Loucy (cell line): ENCODE results near the gene GTF3C1.

Experiments
- H2AFZ ChIP-seq: fragments of 200-600 bp; sonication (generic); 2 replicates; pipeline ENCODE4 v1.6.0; 2016; ENCODE audit warnings: antibody characterized with exemption, mild to moderate bottlenecking, low read length, moderate library complexity
- H3F3A ChIP-seq: fragments of 200-600 bp; 2 replicates; pipeline ENCODE4 v1.6.0; 2016; ENCODE audit warnings: antibody characterized with exemption, low read depth, mild to moderate bottlenecking
- H3K27me3 ChIP-seq: fragments of 200-600 bp; sonication (generic); 2 replicates; pipeline ENCODE4 v1.6.1; 2014; ENCODE audit warnings: low read length, mild to moderate bottlenecking; ENCODE audit not compliant: insufficient read depth, poor library complexity, severe bottlenecking
- H3K36me3 ChIP-seq: fragments of 200-600 bp; sonication (generic); 2 replicates; pipeline ENCODE4 v1.6.1; 2016; ENCODE audit warnings: low read length; ENCODE audit not compliant: insufficient read depth
- H3K4me1 ChIP-seq: fragments of 200-600 bp; sonication (generic); 2 replicates; pipeline ENCODE4 v1.5.1; 2014; ENCODE audit warnings: low read length, mild to moderate bottlenecking; ENCODE audit not compliant: insufficient read depth, poor library complexity, severe bottlenecking
- H3K4me2 ChIP-seq: fragments of 200-600 bp; sonication (generic); 2 replicates; pipeline ENCODE4 v1.6.0; 2014; ENCODE audit warnings: antibody characterized with exemption, low read length, low read depth, mild to moderate bottlenecking; ENCODE audit not compliant: poor library complexity, severe bottlenecking
- H3K4me3 ChIP-seq: fragments of 200-600 bp; sonication (generic); 2 replicates; pipeline ENCODE4 v1.5.1; 2014; ENCODE audit warnings: low read length, mild to moderate bottlenecking, mixed read lengths; ENCODE audit not compliant: poor library complexity, severe bottlenecking
- H3K79me2 ChIP-seq: fragments of 200-600 bp; sonication (generic); 2 replicates; pipeline ENCODE4 v1.6.1; 2014; ENCODE audit warnings: low read length; ENCODE audit not compliant: insufficient read depth
- H3K9ac ChIP-seq: fragments of 200-600 bp; sonication (generic); 2 replicates; pipeline ENCODE4 v1.6.0; 2014; ENCODE audit warnings: mild to moderate bottlenecking, low read depth, low read length, moderate library complexity; ENCODE audit not compliant: poor library complexity, severe bottlenecking
- H3K9me2 ChIP-seq: fragments of 200-600 bp; sonication (generic); replicated peaks from 2 replicates; pipeline ENCODE4 v1.6.1; 2016; ENCODE audit warnings: low read depth, low read length, mixed read lengths
- H3K9me3 ChIP-seq: fragments of 200-600 bp; sonication (generic); 2 replicates; pipeline ENCODE4 v1.6.1; 2014; ENCODE audit warnings: mild to moderate bottlenecking, antibody characterized with exemption, low read length, low read depth; ENCODE audit not compliant: insufficient read depth
- H4K20me1 ChIP-seq: fragments of 200-600 bp; sonication (generic); 2 replicates; pipeline ENCODE4 v1.6.0; 2014; ENCODE audit warnings: antibody characterized with exemption, low read length, mild to moderate bottlenecking; ENCODE audit not compliant: insufficient read depth, poor library complexity, severe bottlenecking
- EZH2phosphoT487 ChIP-seq: fragments of 200-600 bp; IDR thresholded peaks from 2 replicates; pipeline ENCODE4 v1.6.1; 2018; ENCODE audit warnings: antibody characterized with exemption, mild to moderate bottlenecking, moderate library complexity, borderline replicate concordance
- TF ChIP-seq, protein P1 (sequence below): fragments of 200-600 bp; sonication (generic); conservative IDR thresholded peaks from 2 replicates; pipeline ENCODE4 v1.5.1; 2014; ENCODE audit warnings: mild to moderate bottlenecking, antibody characterized with exemption, low read length

GTF3C1 gene

DNA sequence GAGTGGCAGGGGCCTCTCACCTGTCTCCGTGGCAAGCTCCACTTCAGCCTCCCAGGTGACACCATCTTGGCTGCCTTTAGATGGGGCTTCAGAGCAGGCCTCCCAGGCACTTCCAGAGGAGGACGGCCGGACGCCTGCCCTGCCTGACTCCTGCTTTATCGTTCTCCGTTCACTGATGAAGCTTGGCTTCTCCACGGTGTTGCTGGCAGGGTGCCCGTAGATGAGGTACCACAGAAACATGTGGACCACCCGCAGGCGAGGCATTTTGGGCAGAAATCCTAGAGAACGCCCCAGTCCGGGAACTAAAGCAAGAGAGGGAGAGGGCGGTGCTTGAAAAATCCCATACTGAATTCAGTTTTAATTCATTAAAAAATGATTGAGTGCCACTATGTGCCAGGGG is 54.5 kb downstream of the GTF3C1 start:
- no peaks in the 10 kb centered on the region for H3K9me3 ChIP-seq
- no peaks in the 10 kb centered on the region for H3K27me3 ChIP-seq
- H3K9ac ChIP-seq = no peak overlapping the region
- no peaks in the 10 kb centered on the region for H4K20me1 ChIP-seq
- TF ChIP-seq, protein P1, sequence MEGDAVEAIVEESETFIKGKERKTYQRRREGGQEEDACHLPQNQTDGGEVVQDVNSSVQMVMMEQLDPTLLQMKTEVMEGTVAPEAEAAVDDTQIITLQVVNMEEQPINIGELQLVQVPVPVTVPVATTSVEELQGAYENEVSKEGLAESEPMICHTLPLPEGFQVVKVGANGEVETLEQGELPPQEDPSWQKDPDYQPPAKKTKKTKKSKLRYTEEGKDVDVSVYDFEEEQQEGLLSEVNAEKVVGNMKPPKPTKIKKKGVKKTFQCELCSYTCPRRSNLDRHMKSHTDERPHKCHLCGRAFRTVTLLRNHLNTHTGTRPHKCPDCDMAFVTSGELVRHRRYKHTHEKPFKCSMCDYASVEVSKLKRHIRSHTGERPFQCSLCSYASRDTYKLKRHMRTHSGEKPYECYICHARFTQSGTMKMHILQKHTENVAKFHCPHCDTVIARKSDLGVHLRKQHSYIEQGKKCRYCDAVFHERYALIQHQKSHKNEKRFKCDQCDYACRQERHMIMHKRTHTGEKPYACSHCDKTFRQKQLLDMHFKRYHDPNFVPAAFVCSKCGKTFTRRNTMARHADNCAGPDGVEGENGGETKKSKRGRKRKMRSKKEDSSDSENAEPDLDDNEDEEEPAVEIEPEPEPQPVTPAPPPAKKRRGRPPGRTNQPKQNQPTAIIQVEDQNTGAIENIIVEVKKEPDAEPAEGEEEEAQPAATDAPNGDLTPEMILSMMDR = no peak
- no peak for TF ChIP-seq EZH2phosphoT487
- H2AFZ ChIP-seq = no peak overlapping the region
- H3K36me3 ChIP-seq = peaks cover 89% of the 10 kb centered on the region; the same call in 1 of the 2 replicates
- H3K4me3 ChIP-seq = no peak overlapping the region
- H3K9me2 ChIP-seq = no peaks in the 10 kb centered on the region
- no peaks in the 10 kb centered on the region for H3K4me1 ChIP-seq
- H3K79me2 ChIP-seq = no peaks in the 10 kb centered on the region
- H3F3A ChIP-seq = no peaks in the 10 kb centered on the region
- H3K4me2 ChIP-seq = no peak overlapping the region

DNA sequence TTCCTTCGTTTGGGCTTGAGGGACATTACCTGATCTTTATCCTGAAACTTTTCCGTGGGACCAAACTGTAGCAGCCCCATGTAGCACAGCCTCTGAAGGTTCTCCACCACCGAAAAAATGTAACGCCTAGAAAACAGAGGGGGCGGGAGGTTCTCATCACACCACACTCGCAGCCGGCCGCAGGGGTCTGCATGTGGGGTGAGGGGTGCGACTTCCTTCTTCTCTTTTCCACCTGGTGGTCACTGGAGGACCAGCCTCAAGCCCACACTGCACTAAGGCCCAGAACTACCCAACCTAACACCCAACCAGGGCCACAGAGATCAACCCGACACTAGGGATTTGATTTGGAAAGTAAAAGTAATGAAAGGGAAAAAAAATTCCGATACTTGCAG is 57.1 kb downstream of the GTF3C1 start:
- Histone ChIP-seq H3K36me3 (peaks cover 89% of the 10 kb centered on the region; the same call in 1 of the 2 replicates), H3K79me2 (no peaks in the 10 kb centered on the region), H2AFZ (no peak overlapping the region), H3K9me2 (no peaks in the 10 kb centered on the region), H3K27me3 (no peaks in the 10 kb centered on the region), H3K4me3 (no peak overlapping the region), H3F3A (no peaks in the 10 kb centered on the region), H3K4me1 (no peaks in the 10 kb centered on the region), H3K9ac (no peak overlapping the region), H3K9me3 (no peaks in the 10 kb centered on the region), H4K20me1 (no peaks in the 10 kb centered on the region), H3K4me2 (no peak overlapping the region)
- TF ChIP-seq, protein P1 = no peak
- TF ChIP-seq EZH2phosphoT487 = no peak

- Histone ChIP-seq H3K9me2 (no peaks in the 10 kb centered on the region), H3K4me1 (no peaks in the 10 kb centered on the region), H3K36me3 (peaks cover 86% of the 10 kb centered on the region; the same call in 1 of the 2 replicates), H3K9ac (no peak overlapping the region), H4K20me1 (no peaks in the 10 kb centered on the region), H3K27me3 (no peaks in the 10 kb centered on the region), H3K79me2 (no peaks in the 10 kb centered on the region), H2AFZ (no peak overlapping the region), H3K9me3 (no peaks in the 10 kb centered on the region), H3K4me3 (no peak overlapping the region), H3K4me2 (no peak overlapping the region), H3F3A (no peaks in the 10 kb centered on the region)
- no peak for TF ChIP-seq EZH2phosphoT487
- TF ChIP-seq, protein P1 = no peak
Observed at GRCh38 chr16:27491894-27492587, 57.7 kb downstream of the GTF3C1 start.
